ENCODE data around the gene CYBC1.

Gene CYBC1

DNA sequence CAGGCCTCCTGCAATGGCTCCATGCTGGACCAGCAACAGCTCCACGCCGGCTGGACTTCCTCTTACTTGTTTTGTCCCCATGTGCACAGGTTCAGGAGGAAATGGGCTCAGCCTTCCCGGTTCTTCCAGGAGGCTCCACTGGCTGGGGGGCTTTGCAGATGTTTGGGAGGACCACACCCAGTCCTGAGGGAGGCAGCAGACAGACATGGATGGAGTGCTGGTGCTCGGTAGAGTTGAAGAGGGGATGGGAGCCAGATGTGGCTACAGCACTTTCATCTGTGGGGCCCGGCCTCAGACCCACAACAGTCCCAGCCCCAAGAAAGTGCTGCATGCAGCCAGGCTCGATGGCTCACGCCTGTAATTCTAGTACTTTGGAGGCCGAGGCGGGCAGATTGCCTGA is 29.8 kb upstream of the CYBC1 start:
- CTCF ChIA-PET: interaction anchor here (1.4 kb wide), 1 partner anchor 74 kb away, joined by 5 read pairs; no protein-coding TSS in a partner anchor
- TF ChIP-seq SP1 (IDR thresholded peaks at IDR 0.05) (no peak), ARNT (IDR thresholded peaks at IDR 0.05) (no peak), ZNF384 (IDR thresholded peaks at IDR 0.05) (no peak)
- DNase-seq (ENCODE audit: extremely low spot score): no peak
- POLR2A ChIA-PET: no interaction called here

DNA sequence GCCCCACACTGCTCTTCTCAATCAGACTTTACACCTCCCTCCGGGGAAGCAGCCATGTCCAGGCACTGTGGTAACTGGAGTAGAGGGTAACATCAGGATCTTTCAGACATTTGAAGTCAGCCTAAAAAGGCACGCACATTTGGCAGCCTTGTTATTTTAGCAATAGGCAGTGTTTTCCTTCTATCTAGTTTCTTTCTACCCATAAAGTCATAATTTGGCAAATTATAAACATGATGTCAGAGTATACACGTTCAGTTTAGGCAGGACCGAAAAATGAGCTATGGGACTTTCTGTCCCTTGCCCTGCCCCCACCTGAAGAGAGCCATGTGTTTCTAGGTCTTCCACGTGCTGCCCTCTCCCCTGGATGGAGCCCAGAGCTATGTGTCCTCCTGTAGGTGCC is 29.1 kb upstream of the CYBC1 start:
- CTCF ChIA-PET: no interaction called here
- DNase-seq (ENCODE audit: extremely low spot score): no peak
- POLR2A ChIA-PET: no interaction called here
- no peak for TF ChIP-seq SUZ12 (IDR thresholded peaks at IDR 0.05)
- no peak for TF ChIP-seq FOXA1 (IDR thresholded peaks at IDR 0.05)
- no peak for TF ChIP-seq LEF1 (IDR thresholded peaks at IDR 0.05; ENCODE audit: borderline replicate concordance)
- TF ChIP-seq HDGF (IDR thresholded peaks at IDR 0.05; ENCODE audit: borderline replicate concordance): no peak

DNA sequence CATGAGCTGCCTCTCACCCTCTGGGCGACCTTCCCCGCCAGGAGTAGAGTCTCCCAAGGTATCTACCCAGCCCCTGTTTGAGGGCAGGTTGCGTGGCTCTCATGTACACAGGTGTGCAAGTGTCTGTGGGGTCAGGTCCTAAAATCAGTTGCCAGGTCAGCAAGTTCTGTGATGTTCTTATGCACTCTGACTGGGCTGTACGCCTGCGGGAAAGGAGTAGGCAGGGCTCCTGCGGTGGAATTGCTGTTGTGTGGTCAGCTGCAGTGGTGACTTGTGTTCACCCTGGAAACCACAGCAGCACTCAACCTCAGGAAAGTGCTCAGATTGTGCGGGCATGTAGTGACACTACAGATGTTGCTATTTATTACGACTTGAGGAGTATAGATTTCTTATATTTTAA is 27.4 kb upstream of the CYBC1 start:
- ChIA-PET CTCF (no interaction called here), POLR2A (no interaction called here)
- no peak for DNase-seq (ENCODE audit: extremely low spot score)
- TF ChIP-seq ARNT (IDR thresholded peaks at IDR 0.05) (no peak), ZNF384 (IDR thresholded peaks at IDR 0.05) (no peak), SUZ12 (IDR thresholded peaks at IDR 0.05) (no peak), L3MBTL2 (conservative IDR thresholded peaks at IDR 0.05) (no peak), HDGF (IDR thresholded peaks at IDR 0.05; ENCODE audit: borderline replicate concordance) (no peak), TARDBP (IDR thresholded peaks at IDR 0.05) (no peak), BHLHE40 (IDR thresholded peaks at IDR 0.05; ENCODE audit: borderline replicate concordance) (no peak), FOXM1 (IDR thresholded peaks at IDR 0.05; ENCODE audit: borderline replicate concordance) (no peak), CTBP1 (IDR thresholded peaks at IDR 0.05; ENCODE audit: borderline replicate concordance) (no peak), LEF1 (IDR thresholded peaks at IDR 0.05; ENCODE audit: borderline replicate concordance) (no peak), FOXA1 (IDR thresholded peaks at IDR 0.05) (no peak), NFRKB (IDR thresholded peaks at IDR 0.05) (no peak), PKNOX1 (IDR thresholded peaks at IDR 0.05) (no peak), ELF4 (IDR thresholded peaks at IDR 0.05) (no peak), FOXK2 (IDR thresholded peaks at IDR 0.05) (no peak), SP1 (IDR thresholded peaks at IDR 0.05) (no peak)

DNA sequence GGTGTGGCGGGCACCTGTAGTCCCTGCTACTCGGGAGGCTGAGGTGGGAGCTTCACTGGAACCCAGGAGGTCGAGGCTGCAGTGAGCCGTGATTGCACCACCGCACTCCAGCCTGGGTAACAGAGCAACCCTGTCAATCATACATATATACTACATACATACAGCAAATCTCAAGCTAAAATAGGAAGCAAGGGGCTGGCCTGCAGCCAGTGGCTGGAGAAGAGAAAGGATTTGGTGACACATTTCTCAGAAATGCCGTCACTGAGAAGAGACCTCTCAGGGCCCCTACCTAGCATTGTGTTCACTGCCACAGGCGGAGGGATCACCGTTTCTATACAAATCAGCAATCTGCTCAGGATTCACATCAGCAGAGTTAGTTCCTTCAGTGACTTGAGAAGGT is 24.9 kb upstream of the CYBC1 start:
- CTCF ChIA-PET: no interaction called here
- no peak for DNase-seq (ENCODE audit: extremely low spot score)
- TF ChIP-seq TARDBP (IDR thresholded peaks at IDR 0.05): no peak
- TF ChIP-seq SUZ12 (IDR thresholded peaks at IDR 0.05): no peak
- no peak for TF ChIP-seq ELF4 (IDR thresholded peaks at IDR 0.05)
- no peak for TF ChIP-seq BHLHE40 (IDR thresholded peaks at IDR 0.05; ENCODE audit: borderline replicate concordance)
- TF ChIP-seq CTBP1 (IDR thresholded peaks at IDR 0.05; ENCODE audit: borderline replicate concordance): no peak
- TF ChIP-seq ZNF384 (IDR thresholded peaks at IDR 0.05): no peak
- no peak for TF ChIP-seq FOXM1 (IDR thresholded peaks at IDR 0.05; ENCODE audit: borderline replicate concordance)
- TF ChIP-seq SP1 (IDR thresholded peaks at IDR 0.05): no peak
- no peak for TF ChIP-seq NFRKB (IDR thresholded peaks at IDR 0.05)
- TF ChIP-seq L3MBTL2 (conservative IDR thresholded peaks at IDR 0.05): no peak
- TF ChIP-seq LEF1 (IDR thresholded peaks at IDR 0.05; ENCODE audit: borderline replicate concordance): no peak
- TF ChIP-seq PKNOX1 (IDR thresholded peaks at IDR 0.05): no peak
- no peak for TF ChIP-seq FOXA1 (IDR thresholded peaks at IDR 0.05)
- no peak for TF ChIP-seq ARNT (IDR thresholded peaks at IDR 0.05)
- no peak for TF ChIP-seq FOXK2 (IDR thresholded peaks at IDR 0.05)
- no peak for TF ChIP-seq HDGF (IDR thresholded peaks at IDR 0.05; ENCODE audit: borderline replicate concordance)
- POLR2A ChIA-PET: interaction anchor here (1.7 kb wide), 1 partner anchor 17 kb away, joined by 4 read pairs; the partner anchor contains the start of gene NARF

- DNase-seq (ENCODE audit: extremely low spot score): no peak
- CTCF ChIA-PET: interaction anchor here (1.3 kb wide), 1 partner anchor 79 kb away, joined by 4 read pairs; no protein-coding TSS in a partner anchor
- POLR2A ChIA-PET: interaction anchor here (0.8 kb wide), 1 partner anchor 11 kb away, joined by 3 read pairs; no protein-coding TSS in a partner anchor
- no peak for TF ChIP-seq FOXK2 (IDR thresholded peaks at IDR 0.05)
- TF ChIP-seq L3MBTL2 (conservative IDR thresholded peaks at IDR 0.05): no peak
- TF ChIP-seq ELF4 (IDR thresholded peaks at IDR 0.05): no peak
- no peak for TF ChIP-seq TARDBP (IDR thresholded peaks at IDR 0.05)
- no peak for TF ChIP-seq CTBP1 (IDR thresholded peaks at IDR 0.05; ENCODE audit: borderline replicate concordance)
- TF ChIP-seq NFRKB (IDR thresholded peaks at IDR 0.05): no peak
- TF ChIP-seq LEF1 (IDR thresholded peaks at IDR 0.05; ENCODE audit: borderline replicate concordance): no peak
- TF ChIP-seq SP1 (IDR thresholded peaks at IDR 0.05): no peak
- TF ChIP-seq HDGF (IDR thresholded peaks at IDR 0.05; ENCODE audit: borderline replicate concordance): no peak
- TF ChIP-seq FOXM1 (IDR thresholded peaks at IDR 0.05; ENCODE audit: borderline replicate concordance): no peak
- no peak for TF ChIP-seq FOXA1 (IDR thresholded peaks at IDR 0.05)
- TF ChIP-seq SUZ12 (IDR thresholded peaks at IDR 0.05): no peak
- TF ChIP-seq PKNOX1 (IDR thresholded peaks at IDR 0.05): no peak
- no peak for TF ChIP-seq ARNT (IDR thresholded peaks at IDR 0.05)
- TF ChIP-seq ZNF384 (IDR thresholded peaks at IDR 0.05): no peak
- no peak for TF ChIP-seq BHLHE40 (IDR thresholded peaks at IDR 0.05; ENCODE audit: borderline replicate concordance)
Observed at GRCh38 chr17:82474223-82475010, 23.9 kb upstream of the CYBC1 start.

GRCh38 chr17:82470065-82470464 is 19.5 kb upstream of the CYBC1 start:
- POLR2A ChIA-PET: no interaction called here
- no peak for TF ChIP-seq NFRKB (IDR thresholded peaks at IDR 0.05)
- TF ChIP-seq SP1 (IDR thresholded peaks at IDR 0.05): no peak
- no peak for TF ChIP-seq LEF1 (IDR thresholded peaks at IDR 0.05; ENCODE audit: borderline replicate concordance)
- no peak for TF ChIP-seq FOXK2 (IDR thresholded peaks at IDR 0.05)
- no peak for TF ChIP-seq TARDBP (IDR thresholded peaks at IDR 0.05)
- TF ChIP-seq FOXA1 (IDR thresholded peaks at IDR 0.05): no peak
- no peak for TF ChIP-seq SUZ12 (IDR thresholded peaks at IDR 0.05)
- no peak for TF ChIP-seq HDGF (IDR thresholded peaks at IDR 0.05; ENCODE audit: borderline replicate concordance)
- no peak for TF ChIP-seq BHLHE40 (IDR thresholded peaks at IDR 0.05; ENCODE audit: borderline replicate concordance)
- no peak for TF ChIP-seq PKNOX1 (IDR thresholded peaks at IDR 0.05)
- TF ChIP-seq ZNF384 (IDR thresholded peaks at IDR 0.05): no peak
- TF ChIP-seq FOXM1 (IDR thresholded peaks at IDR 0.05; ENCODE audit: borderline replicate concordance): no peak
- TF ChIP-seq CTBP1 (IDR thresholded peaks at IDR 0.05; ENCODE audit: borderline replicate concordance): no peak
- no peak for TF ChIP-seq ARNT (IDR thresholded peaks at IDR 0.05)
- TF ChIP-seq L3MBTL2 (conservative IDR thresholded peaks at IDR 0.05): no peak
- no peak for TF ChIP-seq ELF4 (IDR thresholded peaks at IDR 0.05)
- no peak for DNase-seq (ENCODE audit: extremely low spot score)
- CTCF ChIA-PET: no interaction called here

All from HEK293T (cell line).